Sigmoid colon (tissue), 4 donors: Measurements from ENCODE around the gene SFMBT2.

ENCODE experiments used
- CTCF ChIP-seq, 4 experiments: fragments of 450-650 bp in 3 of 4; fragments of 200-600 bp in 1 of 4; IDR thresholded peaks; one replicate each; pipeline ENCODE4 v1.5.1; 2016 to 2019; ENCODE audit warnings: antibody characterized with exemption in 4 of 4, mild to moderate bottlenecking in 3 of 4, moderate library complexity in 2 of 4
- EP300 ChIP-seq, 4 donors: sonication (generic); formaldehyde crosslinking; IDR thresholded peaks; one replicate each; pipeline ENCODE4 v1.6.1; 2017; ENCODE audit warnings: antibody characterized with exemption in 4 of 4
- POLR2A ChIP-seq, 2 donors: fragments of 450-650 bp; IDR thresholded peaks; one replicate each; pipeline ENCODE4 v1.6.1; 2016; ENCODE audit warnings: antibody characterized with exemption in 2 of 2, mild to moderate bottlenecking in 2 of 2, moderate library complexity in 2 of 2
- POLR2AphosphoS5 ChIP-seq, 4 donors: sonication (generic); formaldehyde crosslinking; IDR thresholded peaks; one replicate each; pipeline ENCODE4 v1.6.1; 2017; ENCODE audit warnings: antibody characterized with exemption in 4 of 4

GRCh38 chr10:7417807-7418206 is 7.0 kb upstream of the SFMBT2 start:
- no peak for TF ChIP-seq POLR2A (IDR thresholded peaks at IDR 0.05)
- TF ChIP-seq POLR2AphosphoS5 (IDR thresholded peaks at IDR 0.05) = no peak
- TF ChIP-seq CTCF (IDR thresholded peaks at IDR 0.05) = no peak
- TF ChIP-seq EP300 (IDR thresholded peaks at IDR 0.05) = no peak
